Measurements from ENCODE around the gene ATP6V1G2. TPM values are rescaled to one million over a fixed set of nuclear protein-coding genes. Genes with fewer than 3 reads are reported as not detected.
"Not testable (repeated sequence)": the region's sequence is repeated elsewhere in the genome, so short reads cannot be mapped to it uniquely, and the experiment has no call there.

Gene ATP6V1G2
- total RNA-seq, 2 experiments from 2014 or later = 4.5 to 5.5 TPM

DNA sequence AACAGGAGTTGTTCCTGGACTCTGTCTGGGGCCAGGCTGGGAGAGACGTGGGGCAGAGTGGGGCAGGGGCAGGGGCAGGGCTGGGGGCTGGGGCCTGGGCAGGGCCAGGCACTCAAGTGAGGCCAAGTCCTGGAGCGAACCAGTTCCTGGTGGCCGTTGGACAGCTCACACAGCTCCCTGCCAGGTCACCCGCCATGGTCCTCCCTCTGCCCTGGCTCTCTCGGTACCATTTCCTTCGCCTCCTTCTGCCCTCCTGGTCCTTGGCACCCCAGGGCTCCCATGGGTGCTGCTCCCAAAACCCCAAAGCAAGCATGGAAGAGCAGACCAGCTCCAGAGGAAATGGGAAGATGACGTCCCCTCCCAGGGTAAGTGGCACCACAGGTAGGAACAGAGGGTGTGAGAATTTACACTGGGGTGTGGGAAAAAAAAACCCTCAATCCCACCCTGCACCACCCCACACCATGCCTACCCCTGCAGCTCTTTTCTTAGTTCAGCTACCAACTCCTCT lies 17.5 kb downstream of the ATP6V1G2 start, which contains the start of gene MCCD1:
MCCD1 (plus strand) TSS at position 142 of the 508 bp plus-strand sequence; CDS start at position 195, 53 bp downstream.
- POLR2A ChIA-PET = interaction anchor here (0.5 to 3.5 kb wide), 4 partner anchors 8 to 130 kb away, joined by 3 to 27 read pairs (median 4); partner anchors contain the start of gene DDX39B
- H3K27me3 Mint-ChIP-seq = no peaks in the 10 kb centered on the region
- H3K4me1 Mint-ChIP-seq = peaks cover 11% of the 10 kb centered on the region
- no peak within 1 kb of the TSS for H3K4me3 Mint-ChIP-seq
- no peak for DNase-seq
- peaks cover 31% of the 10 kb centered on the region for H3K36me3 Mint-ChIP-seq
- H3K9me3 Mint-ChIP-seq = no peaks in the 10 kb centered on the region
- ATAC-seq (ENCODE audit: low read depth) = peak; percentile 27
- no peak within 1 kb of the TSS for H3K27ac Mint-ChIP-seq

DNA sequence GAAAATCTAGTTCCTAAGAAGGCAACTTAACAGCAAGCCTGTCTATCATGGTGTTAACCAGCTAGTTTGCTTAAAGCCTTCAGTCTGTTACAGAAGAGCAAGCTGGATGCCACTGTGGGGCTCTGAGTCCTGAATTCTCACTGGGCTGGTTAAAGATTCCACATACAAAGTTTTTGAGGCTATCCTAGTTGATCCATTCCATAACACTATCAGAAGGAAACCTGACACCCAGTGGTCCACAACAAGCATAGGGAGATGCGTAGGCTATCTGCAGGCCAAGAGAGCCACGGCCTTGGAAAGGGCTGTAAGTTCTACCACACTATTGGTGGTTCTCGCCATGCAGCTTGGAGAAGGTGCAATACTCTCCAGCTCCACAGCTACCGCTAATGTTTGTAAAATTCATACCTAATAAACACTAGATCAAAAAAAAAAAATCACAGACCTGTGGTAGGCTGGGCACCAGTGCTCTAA lies 18.1 kb downstream of the ATP6V1G2 start:
- Mint-ChIP-seq H3K27ac (no peak overlapping the region), H3K27me3 (no peaks in the 10 kb centered on the region), H3K36me3 (peaks cover 29% of the 10 kb centered on the region), H3K4me1 (peaks cover 10% of the 10 kb centered on the region), H3K9me3 (no peaks in the 10 kb centered on the region), H3K4me3 (no peak overlapping the region)
- POLR2A ChIA-PET = interaction anchor here (0.7 to 3.5 kb wide), 3 partner anchors 8 to 22 kb away, joined by 3 to 27 read pairs (median 4); partner anchors contain the start of gene DDX39B
- DNase-seq = no peak
- no peak for ATAC-seq (ENCODE audit: low read depth)

DNA sequence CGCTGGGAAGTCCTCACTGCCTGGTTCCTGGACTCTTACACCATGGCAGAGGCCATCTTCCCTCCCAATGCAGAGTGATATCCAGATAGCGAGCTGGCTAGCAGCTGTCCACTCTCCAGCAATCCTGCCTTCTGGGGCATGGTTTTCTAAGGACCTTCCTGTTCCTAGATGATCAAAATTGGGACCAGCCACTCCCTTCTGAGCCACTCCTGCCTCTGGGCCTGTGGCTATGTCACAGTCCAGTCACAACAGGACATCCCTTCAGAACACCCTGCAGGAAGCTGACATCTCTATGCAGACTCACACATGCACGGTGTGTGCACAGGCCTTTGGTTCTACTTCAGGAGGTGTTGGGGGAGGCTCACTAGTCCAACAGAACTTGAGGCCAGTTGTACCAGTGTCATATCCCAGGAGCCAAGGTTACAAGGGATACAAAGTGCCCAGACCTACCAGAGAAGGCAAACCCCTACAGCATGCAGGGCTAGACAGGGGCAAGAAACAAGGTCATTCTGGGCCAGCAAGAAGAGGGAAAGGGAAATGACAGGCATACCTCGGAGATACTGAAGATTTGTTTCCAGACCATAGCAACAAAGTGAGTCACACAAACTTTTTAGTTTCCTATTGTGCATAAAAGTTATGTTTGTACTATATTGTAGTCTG lies 20.3 kb downstream of the ATP6V1G2 start:
- Mint-ChIP-seq H3K27me3 (peaks cover 7% of the 10 kb centered on the region), H3K4me1 (peaks cover 1% of the 10 kb centered on the region), H3K27ac (no peak overlapping the region), H3K9me3 (no peaks in the 10 kb centered on the region), H3K4me3 (no peak overlapping the region), H3K36me3 (peaks cover 11% of the 10 kb centered on the region)
- POLR2A ChIA-PET = interaction anchor here (0.5 kb wide), 1 partner anchor 310 kb away, joined by 4 read pairs; no protein-coding TSS in a partner anchor
- DNase-seq (no peak), ATAC-seq (ENCODE audit: low read depth) (no peak)

DNA sequence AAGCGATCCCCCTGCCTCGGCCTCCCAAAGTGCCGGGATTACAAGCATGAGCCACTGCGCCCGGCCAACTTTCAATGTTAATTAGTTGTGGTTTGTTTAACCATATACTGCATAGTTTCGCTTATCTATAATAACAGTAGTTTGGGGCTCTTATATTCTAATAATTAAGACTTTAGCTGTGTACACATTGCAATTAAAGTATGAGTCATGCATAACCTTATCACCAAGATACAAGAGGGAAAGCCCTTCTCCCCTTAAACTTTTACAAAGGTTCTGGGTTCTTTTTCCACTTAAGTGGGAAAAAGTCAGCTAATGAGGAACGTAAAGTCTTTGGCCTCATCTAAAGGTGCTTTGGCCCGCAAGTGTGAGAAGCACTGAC lies 20.9 kb downstream of the ATP6V1G2 start:
- POLR2A ChIA-PET = interaction anchor here (0.7 kb wide), 2 partner anchors 13 to 101 kb away, joined by 5 to 7 read pairs; no protein-coding TSS in a partner anchor
- Mint-ChIP-seq H3K36me3 (peaks cover 7% of the 10 kb centered on the region), H3K4me3 (no peak overlapping the region), H3K4me1 (peaks cover 1% of the 10 kb centered on the region), H3K27ac (no peak overlapping the region), H3K27me3 (peaks cover 9% of the 10 kb centered on the region), H3K9me3 (no peaks in the 10 kb centered on the region)
- ATAC-seq (ENCODE audit: low read depth) = no peak
- DNase-seq = no peak

DNA sequence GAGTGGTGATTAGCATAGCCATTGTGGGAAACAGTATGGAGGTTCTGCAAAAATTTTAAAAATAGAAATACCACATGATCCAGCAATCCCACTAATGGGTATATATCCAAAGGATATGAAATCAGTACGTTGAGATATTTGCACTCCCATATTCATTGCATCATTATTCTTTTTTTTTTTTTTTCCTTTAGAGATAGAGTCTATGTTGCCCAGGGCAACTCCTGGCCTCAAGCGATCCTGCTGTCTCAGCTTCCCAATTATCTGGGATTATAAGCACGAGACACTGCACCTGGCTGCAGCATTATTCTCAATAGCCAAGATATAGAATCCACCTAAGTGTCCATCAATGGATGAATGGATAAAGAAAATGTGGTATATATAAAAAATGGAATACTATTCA lies 24.6 kb downstream of the ATP6V1G2 start:
- H3K9me3 Mint-ChIP-seq = no peaks in the 10 kb centered on the region
- POLR2A ChIA-PET = no interaction called here

DNA sequence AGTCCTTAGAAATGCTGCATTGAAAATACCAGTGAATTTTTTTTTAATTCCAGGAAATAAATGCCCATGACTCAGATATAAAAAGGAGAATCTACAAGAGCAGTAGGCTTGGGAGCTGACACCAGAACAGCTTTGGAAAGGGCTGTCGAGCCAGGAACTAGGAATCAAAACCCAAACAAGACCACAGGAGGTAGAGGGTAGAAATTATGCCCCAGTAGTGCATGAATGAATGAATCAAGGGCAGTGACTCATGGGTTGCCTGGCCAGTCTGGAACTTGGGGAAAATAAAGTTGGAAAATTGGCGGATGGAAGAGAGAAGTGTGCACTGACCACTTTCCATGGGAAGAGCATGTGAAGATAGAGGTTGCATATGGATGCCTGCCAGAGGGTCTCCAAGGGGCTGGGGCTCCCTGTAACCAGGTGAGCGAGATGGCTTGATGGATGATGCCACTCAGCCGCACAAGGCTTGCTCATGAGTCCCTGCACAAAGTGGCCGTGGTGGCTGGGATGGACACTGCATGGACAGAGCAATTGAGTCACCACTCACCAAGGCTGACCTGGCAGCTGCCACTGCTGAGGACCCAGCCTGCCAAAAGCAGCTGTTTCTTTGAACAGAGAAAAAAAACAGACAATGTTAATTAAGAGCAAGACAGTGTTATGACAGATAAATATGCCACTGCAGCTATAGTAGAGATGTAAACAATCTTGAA lies 32.8 kb downstream of the ATP6V1G2 start:
- Mint-ChIP-seq H3K27me3 (peaks cover 12% of the 10 kb centered on the region), H3K36me3 (peaks cover 17% of the 10 kb centered on the region), H3K4me1 (peaks cover 2% of the 10 kb centered on the region), H3K4me3 (no peak overlapping the region), H3K27ac (no peak overlapping the region), H3K9me3 (no peaks in the 10 kb centered on the region)
- ATAC-seq (ENCODE audit: low read depth) (no peak), DNase-seq (no peak)
- POLR2A ChIA-PET = no interaction called here

More for the DNA sequence above, 24.6 kb downstream of the ATP6V1G2 start:
- no peaks in the 10 kb centered on the region for H3K4me1 Mint-ChIP-seq
- H3K27me3 Mint-ChIP-seq = peaks cover 17% of the 10 kb centered on the region
- H3K36me3 Mint-ChIP-seq = no peaks in the 10 kb centered on the region
- ATAC-seq (ENCODE audit: low read depth) (no peak), DNase-seq (no peak)
- H3K27ac Mint-ChIP-seq = no peak overlapping the region
- H3K4me3 Mint-ChIP-seq = no peak overlapping the region

DNA sequence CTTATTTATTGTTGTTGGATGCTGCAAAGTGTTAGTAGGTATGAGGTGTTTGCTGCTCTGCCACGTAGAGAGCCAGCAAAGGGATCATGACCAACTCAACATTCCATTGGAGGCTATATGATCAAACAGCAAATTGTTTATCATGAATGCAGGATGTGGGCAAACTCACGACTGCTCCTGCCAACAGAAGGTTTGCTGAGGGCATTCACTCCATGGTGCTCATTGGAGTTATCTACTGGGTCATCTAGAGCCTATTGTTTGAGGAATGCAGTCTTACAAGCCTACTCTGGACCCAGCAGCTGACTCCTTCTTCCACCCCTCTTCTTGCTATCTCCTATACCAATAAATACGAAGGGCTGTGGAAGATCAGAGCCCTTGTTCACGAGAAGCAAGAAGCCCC lies 36.4 kb downstream of the ATP6V1G2 start:
- Mint-ChIP-seq H3K36me3 (peaks cover 33% of the 10 kb centered on the region), H3K27me3 (peaks cover 2% of the 10 kb centered on the region), H3K27ac (no peak overlapping the region), H3K9me3 (no peaks in the 10 kb centered on the region), H3K4me1 (peaks cover 4% of the 10 kb centered on the region), H3K4me3 (no peak overlapping the region)
- POLR2A ChIA-PET = interaction anchor here (1.7 kb wide), 1 partner anchor 15 kb away, joined by 4 read pairs; no protein-coding TSS in a partner anchor
- ATAC-seq (ENCODE audit: low read depth) (no peak), DNase-seq (no peak)

DNA sequence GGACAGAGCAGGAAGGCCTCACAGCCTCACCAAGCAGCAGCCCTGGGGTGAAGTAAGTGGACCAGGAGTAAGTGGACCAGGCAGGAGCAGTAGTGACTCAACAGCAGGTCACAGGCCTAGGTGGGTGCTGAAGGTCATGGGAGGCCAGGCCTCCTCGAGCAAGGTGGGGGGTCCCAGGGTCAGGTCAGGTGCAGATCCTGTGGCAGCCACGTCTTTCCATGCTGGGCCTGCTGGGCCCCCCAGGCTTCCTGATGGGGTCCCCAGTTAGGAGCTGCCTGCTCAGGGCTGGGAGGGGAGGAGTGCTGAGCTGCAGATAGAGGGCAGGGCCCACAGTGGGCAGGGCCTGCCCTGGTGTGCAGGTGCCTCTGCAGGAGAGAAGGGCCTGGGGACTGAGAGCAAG lies 37.4 kb downstream of the ATP6V1G2 start:
- H3K27ac Mint-ChIP-seq, DNase-seq, H3K4me3 Mint-ChIP-seq, H3K27me3 Mint-ChIP-seq, H3K9me3 Mint-ChIP-seq, H3K4me1 Mint-ChIP-seq: not testable (repeated sequence)
- H3K36me3 Mint-ChIP-seq = peaks cover 35% of the 10 kb centered on the region
- peak; percentile 33 for ATAC-seq (ENCODE audit: low read depth)
- POLR2A ChIA-PET = interaction anchor here (1.7 kb wide), 1 partner anchor 14 kb away, joined by 4 read pairs; no protein-coding TSS in a partner anchor

DNA sequence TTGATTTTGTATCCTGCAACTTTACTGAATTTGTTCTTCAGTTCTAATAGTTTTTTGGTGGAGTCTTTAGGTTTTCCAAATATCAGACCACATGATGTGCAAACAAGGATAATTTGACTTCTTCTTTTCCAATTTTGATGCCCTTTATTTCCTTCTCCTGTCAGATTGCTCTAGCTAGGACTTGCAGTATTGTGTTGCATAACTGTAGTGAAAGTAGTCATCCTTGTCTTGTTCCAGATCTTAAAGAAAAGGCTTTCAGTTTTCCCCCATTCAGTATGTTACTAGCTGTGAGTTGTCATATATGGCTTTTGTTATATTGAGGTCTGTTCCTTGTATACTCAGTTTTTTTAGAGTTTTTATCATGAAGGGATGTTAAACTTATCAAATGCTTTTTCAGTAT lies 43.8 kb downstream of the ATP6V1G2 start:
- peaks cover 43% of the 10 kb centered on the region for H3K4me1 Mint-ChIP-seq
- ATAC-seq (ENCODE audit: low read depth) (no peak), DNase-seq (no peak)
- no peaks in the 10 kb centered on the region for H3K27me3 Mint-ChIP-seq
- H3K4me3 Mint-ChIP-seq = no peak overlapping the region
- H3K36me3 Mint-ChIP-seq = peaks cover 39% of the 10 kb centered on the region
- H3K27ac Mint-ChIP-seq = no peak overlapping the region
- POLR2A ChIA-PET = interaction anchor here (0.7 kb wide), 1 partner anchor 8 kb away, joined by 4 read pairs; no protein-coding TSS in a partner anchor
- H3K9me3 Mint-ChIP-seq = no peaks in the 10 kb centered on the region

DNA sequence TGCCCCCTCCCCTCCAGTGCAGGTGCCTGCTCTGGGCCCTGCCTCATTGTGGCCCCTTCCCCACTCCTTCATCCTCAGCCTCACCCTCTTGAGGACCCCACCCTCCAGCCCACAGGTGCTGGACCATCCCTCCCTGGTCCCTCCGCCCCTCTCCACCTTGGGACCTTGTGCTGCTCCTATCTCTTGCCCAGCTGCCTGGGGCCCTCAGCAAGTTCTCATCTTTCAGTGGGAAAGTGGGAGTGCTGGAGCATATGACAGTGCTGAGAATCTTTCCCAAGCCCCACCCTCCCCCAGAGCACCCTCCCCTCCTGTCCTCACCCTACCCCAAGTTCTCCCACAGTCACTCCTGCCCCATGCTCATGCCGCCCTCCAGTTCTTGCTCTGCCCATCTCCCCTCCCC lies 46.8 kb downstream of the ATP6V1G2 start:
- H3K9me3 Mint-ChIP-seq; ATAC-seq (ENCODE audit: low read depth); DNase-seq; H3K27ac Mint-ChIP-seq; H3K27me3 Mint-ChIP-seq: not testable (repeated sequence)
- Mint-ChIP-seq H3K4me3 (peak overlapping the region; percentile 97), H3K36me3 (peaks cover 31% of the 10 kb centered on the region), H3K4me1 (peaks cover 51% of the 10 kb centered on the region)
- POLR2A ChIA-PET = interaction anchor here (3.4 kb wide), 1 partner anchor 42 kb away, joined by 34 read pairs; the partner anchor contains the start of gene DDX39B

DNA sequence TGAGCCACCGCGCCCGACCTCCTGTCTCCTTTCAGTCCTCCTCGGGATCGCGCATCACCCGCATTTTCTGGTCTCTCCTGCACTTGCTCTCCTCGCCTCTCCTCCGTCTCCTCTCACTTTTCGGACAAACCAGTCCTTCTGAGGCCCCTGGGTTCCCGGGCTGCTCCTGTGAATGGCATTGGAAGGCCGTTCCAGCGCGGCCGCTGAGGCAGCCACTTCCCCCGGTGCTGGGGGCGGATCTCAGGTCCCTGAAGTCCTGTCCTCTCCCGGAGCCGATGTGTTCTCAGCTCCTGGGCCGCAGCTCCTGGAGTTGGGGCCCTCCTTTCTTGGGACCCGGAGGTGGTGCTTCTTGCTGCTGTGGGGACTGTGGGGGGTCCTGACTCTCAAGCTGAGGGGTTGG lies 47.7 kb downstream of the ATP6V1G2 start:
- Mint-ChIP-seq H3K27me3 (no peaks in the 10 kb centered on the region), H3K4me1 (peaks cover 51% of the 10 kb centered on the region), H3K9me3 (no peaks in the 10 kb centered on the region), H3K4me3 (peak overlapping the region; percentile 97), H3K36me3 (peaks cover 30% of the 10 kb centered on the region), H3K27ac (peak overlapping the region; percentile 75)
- DNase-seq (no peak), ATAC-seq (ENCODE audit: low read depth) (no peak)
- POLR2A ChIA-PET = interaction anchor here (1.1 to 3.4 kb wide), 3 partner anchors 40 to 329 kb away, joined by 3 to 34 read pairs (median 4); partner anchors contain the start of genes DDX39B and HSPA1B

DNA sequence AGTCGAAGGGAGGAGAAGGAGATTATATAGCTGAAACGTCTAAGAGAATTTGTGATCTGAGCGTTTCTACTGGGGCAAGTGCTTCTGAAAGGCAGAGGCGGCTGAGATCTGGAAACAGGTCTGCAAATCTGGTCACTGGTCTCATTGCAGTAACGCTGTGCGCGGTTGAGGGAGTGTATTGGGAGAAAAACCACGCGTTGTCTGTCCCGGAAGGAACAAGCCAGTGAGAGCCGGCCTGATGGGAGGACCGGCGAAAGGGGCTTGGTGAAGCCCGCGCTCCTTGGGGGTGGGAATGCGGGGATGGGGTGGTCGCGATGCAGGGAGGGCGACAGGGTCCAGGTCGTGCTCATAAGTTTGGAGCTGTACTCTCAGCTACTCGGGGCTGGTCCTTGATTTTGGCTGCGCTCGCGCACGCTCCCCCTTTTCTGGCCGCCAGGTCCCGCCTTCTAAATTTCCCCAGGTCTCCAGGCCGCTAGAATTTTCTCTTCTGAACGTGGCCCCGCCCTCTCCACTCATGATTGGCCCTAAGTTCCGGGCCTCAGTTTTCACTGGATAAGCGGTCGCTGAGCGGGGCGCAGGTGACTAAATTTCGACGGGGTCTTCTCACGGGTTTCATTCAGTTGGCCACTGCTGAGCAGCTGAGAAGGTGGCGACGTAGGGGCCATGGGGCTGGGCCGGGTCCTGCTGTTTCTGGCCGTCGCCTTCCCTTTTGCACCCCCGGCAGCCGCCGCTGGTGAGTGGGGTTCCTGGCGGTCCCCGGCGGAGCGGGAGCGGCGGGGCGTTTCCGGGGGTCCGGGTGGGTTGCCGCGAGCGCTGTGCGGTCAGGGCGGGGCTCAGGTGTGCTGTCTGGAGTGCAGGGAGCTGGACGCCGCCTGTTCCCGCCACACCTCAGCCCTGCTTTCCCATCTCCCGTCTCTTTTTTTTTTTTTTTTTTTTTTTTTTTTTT lies 48.6 kb downstream of the ATP6V1G2 start, which contains the start of gene MICB:
MICB (plus strand) TSS at position 615 of the 946 bp plus-strand sequence; CDS start at position 664, 49 bp downstream.
- peak within 1 kb of the TSS; percentile 97 for H3K4me3 Mint-ChIP-seq
- H3K27ac Mint-ChIP-seq = peak within 1 kb of the TSS; percentile 87
- POLR2A ChIA-PET = interaction anchor here (1.0 to 3.4 kb wide), 6 partner anchors 34 to 330 kb away, joined by 3 to 34 read pairs (median 4); partner anchors contain the start of genes DDX39B, HSPA1B and NFKBIL1
- peaks cover 47% of the 10 kb centered on the region for H3K4me1 Mint-ChIP-seq
- no peaks in the 10 kb centered on the region for H3K9me3 Mint-ChIP-seq
- no peaks in the 10 kb centered on the region for H3K27me3 Mint-ChIP-seq
- peak; percentile 71 for ATAC-seq (ENCODE audit: low read depth)
- H3K36me3 Mint-ChIP-seq = peaks cover 26% of the 10 kb centered on the region
- peak; percentile 79 for DNase-seq
